Body of pancreas (tissue), 4 donors: ENCODE data around the gene UBALD2. TPM values are rescaled to one million over a fixed set of nuclear protein-coding genes. Genes with fewer than 3 reads are reported as not detected.
"Not testable (repeated sequence)": the region's sequence is repeated elsewhere in the genome, so short reads cannot be mapped to it uniquely, and the experiment has no call there.

ENCODE experiments used
- ATAC-seq: fragments of 150-250 bp; one replicate; pipeline ENCODE4 v1.9.1; 2016
- DNase-seq, 4 donors: peaks; one replicate each; pipeline ENCODE4 v3.0.0-alpha.2; 2019
- H3K27ac ChIP-seq, 4 donors: fragments of 200-600 bp; sonication (generic); 1 replicate in 3 of 4; 2 replicates in 1 of 4; pipeline versions ENCODE4 v1.5.1 to v1.6.1; 2016 to 2019; ENCODE audit warnings: mild to moderate bottlenecking in 1 of 4, mixed read lengths in 1 of 4, moderate library complexity in 1 of 4
- H3K27me3 ChIP-seq, 2 donors: fragments of 200-600 bp; sonication (generic); one replicate each; pipeline ENCODE4 v1.6.0; 2016; ENCODE audit warnings: mild to moderate bottlenecking in 1 of 2
- H3K36me3 ChIP-seq, 2 donors: fragments of 200-600 bp; sonication (generic); replicated peaks in 1 of 2; 2 replicates each; pipeline ENCODE4 v1.5.1; 2016; ENCODE audit warnings: low read depth in 2 of 2; ENCODE audit not compliant: insufficient read depth in 1 of 2
- H3K4me1 ChIP-seq: fragments of 200-600 bp; sonication (generic); one replicate; pipeline ENCODE4 v1.6.0; 2016
- H3K4me3 ChIP-seq, 2 donors: fragments of 200-600 bp; sonication (generic); 1 replicate in 1 of 2; 2 replicates in 1 of 2; pipeline ENCODE4 v1.5.1; 2016 to 2019
- H3K9me3 ChIP-seq, 3 donors: fragments of 200-600 bp; sonication (generic); 1 replicate in 2 of 3; 2 replicates in 1 of 3; pipeline ENCODE4 v1.5.1; 2016
- POLR2A ChIP-seq, 3 donors: fragments of 450-650 bp; IDR thresholded peaks; one replicate each; pipeline ENCODE4 v1.6.1; 2016; ENCODE audit warnings: antibody characterized with exemption in 3 of 3, mild to moderate bottlenecking in 2 of 3
- WGBS, 2 donors: methylation state at CpG; one replicate each; pipeline ENCODE4 v1.1.5; 2017; 5-methylcytosine and 5-hydroxymethylcytosine counted together
- intact Hi-C: fragments of 100-400 bp; cut with DNase I; formaldehyde crosslinking; loops from one replicate; pipeline ENCODE4 v1.15.1; 2023
- total RNA-seq, 2 donors: library from RNA; depleted of rRNA; stranded (reverse); fragments of >200 nt; gene quantifications; one replicate each; pipeline ENCODE4 v1.1.0, GENCODE V29; 2016
- TF ChIP-seq, protein P1 (sequence below), 7 experiments: fragments of 450-650 bp in 4 of 7; fragments of 200-600 bp in 3 of 7; sonication (generic) in 3 of 7; IDR thresholded peaks; one replicate each; pipeline ENCODE4 v1.5.1; 2016 to 2019; ENCODE audit warnings: antibody characterized with exemption in 7 of 7

The UBALD2 gene
- total RNA-seq, 2 donors from 2014 or later: 4.2 to 7.3 TPM

GRCh38 chr17:76304226-76305134, 39.3 kb downstream of the UBALD2 start:
- H3K4me1 ChIP-seq: no peaks in the 10 kb centered on the region
- intact Hi-C loops: loop anchor here (10.0 kb wide), 1 partner anchor 210 kb away; no protein-coding TSS in a partner anchor
- H3K4me3 ChIP-seq: no peak overlapping the region
- 72 to 73% methylated on average over 10 to 17 of the region's 17 CpGs for WGBS, 2 donors
- H3K36me3 ChIP-seq: no peaks in the 10 kb centered on the region
- DNase-seq (no peak), ATAC-seq (no peak)
- no peaks in the 10 kb centered on the region for H3K9me3 ChIP-seq
- TF ChIP-seq, protein P1, sequence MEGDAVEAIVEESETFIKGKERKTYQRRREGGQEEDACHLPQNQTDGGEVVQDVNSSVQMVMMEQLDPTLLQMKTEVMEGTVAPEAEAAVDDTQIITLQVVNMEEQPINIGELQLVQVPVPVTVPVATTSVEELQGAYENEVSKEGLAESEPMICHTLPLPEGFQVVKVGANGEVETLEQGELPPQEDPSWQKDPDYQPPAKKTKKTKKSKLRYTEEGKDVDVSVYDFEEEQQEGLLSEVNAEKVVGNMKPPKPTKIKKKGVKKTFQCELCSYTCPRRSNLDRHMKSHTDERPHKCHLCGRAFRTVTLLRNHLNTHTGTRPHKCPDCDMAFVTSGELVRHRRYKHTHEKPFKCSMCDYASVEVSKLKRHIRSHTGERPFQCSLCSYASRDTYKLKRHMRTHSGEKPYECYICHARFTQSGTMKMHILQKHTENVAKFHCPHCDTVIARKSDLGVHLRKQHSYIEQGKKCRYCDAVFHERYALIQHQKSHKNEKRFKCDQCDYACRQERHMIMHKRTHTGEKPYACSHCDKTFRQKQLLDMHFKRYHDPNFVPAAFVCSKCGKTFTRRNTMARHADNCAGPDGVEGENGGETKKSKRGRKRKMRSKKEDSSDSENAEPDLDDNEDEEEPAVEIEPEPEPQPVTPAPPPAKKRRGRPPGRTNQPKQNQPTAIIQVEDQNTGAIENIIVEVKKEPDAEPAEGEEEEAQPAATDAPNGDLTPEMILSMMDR (IDR thresholded peaks at IDR 0.05): no peak
- no peak for TF ChIP-seq POLR2A (IDR thresholded peaks at IDR 0.05)
- no peak overlapping the region for H3K27ac ChIP-seq
- H3K27me3 ChIP-seq: no peaks in the 10 kb centered on the region

GRCh38 chr17:76305135-76305454, 39.9 kb downstream of the UBALD2 start:
- not testable (repeated sequence) for DNase-seq, H3K27ac ChIP-seq, H3K4me3 ChIP-seq, H3K9me3 ChIP-seq, H3K27me3 ChIP-seq, H3K36me3 ChIP-seq, ATAC-seq, H3K4me1 ChIP-seq
- WGBS, 2 donors: 82 to 93% methylated on average over 1 to 3 of the region's 3 CpGs
- intact Hi-C loops: loop anchor here (10.0 kb wide), 1 partner anchor 210 kb away; no protein-coding TSS in a partner anchor

DNA sequence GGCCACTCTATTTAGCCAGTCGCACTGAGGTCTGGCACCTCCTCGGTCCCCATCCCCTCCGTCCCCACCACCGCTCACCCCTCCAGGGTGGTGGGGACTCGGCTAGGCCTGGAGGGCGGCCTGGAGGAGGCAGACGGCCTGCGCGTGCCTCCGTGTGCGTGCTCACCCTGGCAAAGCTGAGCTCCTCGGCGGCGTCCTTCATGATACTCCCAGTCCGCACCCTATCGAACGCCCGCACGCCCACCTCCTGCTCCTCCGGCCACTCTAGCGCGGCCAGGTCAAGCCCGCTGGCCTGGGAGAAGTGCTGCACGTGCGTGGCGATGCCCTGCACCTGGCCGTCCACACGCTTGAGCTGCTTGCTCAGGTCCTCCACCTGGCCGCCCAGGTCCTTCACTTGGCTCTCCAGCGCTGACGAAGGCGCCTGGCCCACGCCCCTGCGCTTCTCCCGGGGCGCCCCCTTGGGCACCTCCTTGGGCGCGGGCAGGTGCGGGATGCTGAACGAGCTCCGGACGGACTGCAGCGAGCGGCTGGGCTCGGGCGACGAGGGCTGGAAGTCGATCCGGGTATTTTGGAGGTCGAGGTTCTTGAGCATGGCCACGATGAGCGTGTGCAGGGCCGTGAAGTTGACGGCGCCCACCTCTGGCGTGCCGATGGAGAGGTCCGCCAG, 42.3 kb downstream of the UBALD2 start:
- H3K27ac ChIP-seq: no peak overlapping the region
- H3K9me3 ChIP-seq: no peaks in the 10 kb centered on the region
- intact Hi-C loops: loop anchor here (10.0 kb wide), 1 partner anchor 207 kb away; no protein-coding TSS in a partner anchor
- 92 to 93% methylated on average over 11 to 56 of the region's 58 CpGs for WGBS, 2 donors
- no peaks in the 10 kb centered on the region for H3K27me3 ChIP-seq
- H3K36me3 ChIP-seq: peaks cover 0 to 7% of the 10 kb centered on the region in 2 donors
- ATAC-seq (peak; percentile 23), DNase-seq (no peak)
- no peak overlapping the region for H3K4me3 ChIP-seq
- no peaks in the 10 kb centered on the region for H3K4me1 ChIP-seq
- TF ChIP-seq POLR2A (IDR thresholded peaks at IDR 0.05): no peak
- TF ChIP-seq, protein P1 (IDR thresholded peaks at IDR 0.05): no peak

DNA sequence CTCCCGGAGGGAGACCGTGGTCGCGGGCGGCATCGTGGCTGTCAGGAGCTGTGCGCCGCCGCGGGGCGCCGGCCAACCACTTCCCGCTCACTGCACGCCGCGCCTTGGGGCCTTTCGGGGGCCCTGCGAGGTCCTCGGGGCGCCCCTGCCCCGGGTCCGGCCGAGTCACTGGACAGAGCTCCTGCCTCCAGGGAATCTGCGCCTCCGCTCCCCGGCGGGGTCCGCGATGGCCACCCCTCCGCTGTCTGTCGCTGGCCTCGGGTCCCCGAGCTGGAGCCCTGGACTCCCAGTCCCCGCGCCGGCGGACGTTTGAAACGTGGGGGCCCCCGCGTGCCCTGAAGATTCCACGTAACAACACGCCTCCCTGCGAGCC, 42.8 kb downstream of the UBALD2 start, which contains the start of gene QRICH2:
Gene QRICH2, minus strand, starts transcription at position 311 of the 373 bp plus-strand sequence. Its CDS starts 278 bp downstream, at position 33.
- intact Hi-C loops: loop anchor here (10.0 kb wide), 1 partner anchor 207 kb away; no protein-coding TSS in a partner anchor
- WGBS, 2 donors: 92 to 100% methylated on average over 1 to 16 of the region's 44 CpGs
- Histone ChIP-seq H3K36me3 (peaks cover 0 to 9% of the 10 kb centered on the region in 2 donors), H3K4me3 (no peak within 1 kb of the TSS), H3K27ac (no peak within 1 kb of the TSS), H3K4me1 (no peaks in the 10 kb centered on the region), H3K27me3 (no peaks in the 10 kb centered on the region), H3K9me3 (no peaks in the 10 kb centered on the region)
- DNase-seq: no peak
- TF ChIP-seq POLR2A (IDR thresholded peaks at IDR 0.05): no peak
- TF ChIP-seq, protein P1 (IDR thresholded peaks at IDR 0.05): no peak
- ATAC-seq: no peak

GRCh38 chr17:76309461-76309860, 44.3 kb downstream of the UBALD2 start:
- WGBS, 2 donors: 86 to 87% methylated on average over 4 of the region's 4 CpGs
- no peaks in the 10 kb centered on the region for H3K27me3 ChIP-seq
- no peak overlapping the region for H3K27ac ChIP-seq
- no peaks in the 10 kb centered on the region for H3K4me1 ChIP-seq
- no peak overlapping the region for H3K4me3 ChIP-seq
- H3K36me3 ChIP-seq: peaks cover 0 to 15% of the 10 kb centered on the region in 2 donors
- intact Hi-C loops: loop anchor here (10.0 kb wide), 1 partner anchor 205 kb away; no protein-coding TSS in a partner anchor
- no peaks in the 10 kb centered on the region for H3K9me3 ChIP-seq
- ATAC-seq (no peak), DNase-seq (no peak)
- TF ChIP-seq POLR2A (IDR thresholded peaks at IDR 0.05): no peak
- TF ChIP-seq, protein P1 (IDR thresholded peaks at IDR 0.05): no peak
